DMS 273 (cell line): ENCODE results near the gene CNNM1.

Source experiments
- DNase-seq: peaks from one replicate; lab custom pipeline; 2025; ENCODE audit not compliant: unreplicated experiment; lab: John Stamatoyannopoulos, UW

CNNM1 gene

DNA sequence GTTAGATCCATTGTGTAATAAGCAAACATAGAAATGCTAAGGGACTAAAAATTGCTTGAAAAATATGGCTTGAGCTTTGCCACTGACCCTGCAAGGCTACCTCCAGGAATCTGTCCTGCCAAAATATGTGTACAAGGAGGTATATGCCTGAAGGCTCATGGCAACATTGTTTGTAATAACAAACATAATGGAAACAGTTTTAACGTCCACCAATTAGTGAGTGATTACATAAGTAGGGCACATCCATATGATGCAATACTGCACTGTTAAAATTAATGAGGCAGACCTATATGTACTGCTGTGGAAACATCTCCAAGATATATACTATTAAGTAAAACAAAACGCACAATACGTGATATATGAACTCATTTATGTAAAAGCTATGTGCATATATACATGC is 114.3 kb downstream of the CNNM1 start:
- DNase-seq = no peak
